ENCODE data around the gene ZNF500.
"Not testable (repeated sequence)": the region's sequence is repeated elsewhere in the genome, so short reads cannot be mapped to it uniquely, and the experiment has no call there.

Gene ZNF500

DNA sequence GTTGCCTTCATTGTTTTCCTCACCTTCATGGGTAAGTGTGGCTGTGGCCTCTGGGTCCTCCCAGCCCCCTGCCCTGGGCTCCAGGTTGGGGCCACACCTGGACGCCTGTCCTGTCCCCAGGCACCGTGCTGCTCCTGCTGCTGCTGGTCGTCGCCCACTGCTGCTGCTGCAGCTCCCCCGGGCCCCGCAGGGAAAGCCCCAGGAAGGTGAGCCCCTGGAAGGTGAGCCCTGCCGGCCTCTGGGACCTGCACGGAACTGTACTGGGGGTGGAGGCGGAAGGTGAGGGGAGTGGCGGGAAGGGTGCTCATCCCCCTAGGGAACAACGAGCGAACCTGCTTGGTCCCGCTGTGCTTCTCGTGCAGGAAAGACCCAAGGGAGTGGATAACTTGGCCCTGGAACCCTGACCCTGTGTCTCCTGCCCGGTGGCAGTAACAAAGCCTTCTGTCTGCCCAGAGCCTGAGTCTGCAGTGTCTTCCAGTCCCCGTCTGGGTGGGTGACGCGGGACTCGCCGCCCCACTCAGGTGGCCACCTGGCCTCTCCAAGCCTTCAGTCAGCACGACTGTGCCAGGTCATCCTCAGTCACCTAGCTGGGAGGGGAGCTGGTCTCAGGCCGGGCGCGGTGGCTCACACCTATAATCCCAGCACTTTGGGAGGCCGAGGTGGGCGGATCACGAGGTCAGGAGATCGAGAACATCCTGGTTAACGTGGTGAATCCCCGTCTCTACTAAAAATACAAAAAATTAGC is 29.0 kb upstream of the ZNF500 start:
- DNase-seq: no peak

DNA sequence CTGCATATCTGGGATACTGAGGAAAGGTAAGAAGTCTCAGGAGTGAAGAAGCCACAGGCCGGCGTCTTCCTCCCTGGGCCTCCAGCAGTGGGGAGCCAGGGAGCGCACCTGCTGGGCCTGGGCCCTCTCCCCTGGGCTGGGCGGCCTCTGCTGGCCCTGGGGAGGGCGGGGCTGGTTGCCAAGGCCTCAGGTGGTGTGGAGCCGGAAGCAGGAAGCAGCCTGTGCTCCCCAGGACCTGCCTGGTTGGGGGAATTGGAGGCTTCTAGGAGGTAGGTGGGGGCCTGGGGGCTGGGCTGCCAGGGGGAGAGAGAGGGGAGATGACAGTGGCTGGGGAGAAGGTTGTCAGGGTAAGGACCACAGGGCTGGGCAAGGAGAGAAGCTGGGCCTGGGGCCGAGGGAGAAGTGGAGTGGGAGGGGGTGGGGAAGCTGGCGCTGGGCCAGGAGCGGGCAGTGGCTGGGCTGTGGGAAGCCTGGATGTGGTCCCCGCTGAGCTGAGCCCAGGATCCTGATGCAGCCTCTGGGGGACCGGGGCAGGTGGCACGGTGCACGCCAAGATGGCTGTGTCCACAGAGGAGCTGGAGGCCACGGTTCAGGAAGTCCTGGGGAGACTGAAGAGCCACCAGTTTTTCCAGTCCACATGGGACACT is 28.3 kb upstream of the ZNF500 start, which contains the start of gene SMIM22:
Gene SMIM22, plus strand, starts transcription at position 189 of the 647 bp plus-strand sequence. Its CDS starts 366 bp downstream, at position 555.
- no peak for DNase-seq

DNA sequence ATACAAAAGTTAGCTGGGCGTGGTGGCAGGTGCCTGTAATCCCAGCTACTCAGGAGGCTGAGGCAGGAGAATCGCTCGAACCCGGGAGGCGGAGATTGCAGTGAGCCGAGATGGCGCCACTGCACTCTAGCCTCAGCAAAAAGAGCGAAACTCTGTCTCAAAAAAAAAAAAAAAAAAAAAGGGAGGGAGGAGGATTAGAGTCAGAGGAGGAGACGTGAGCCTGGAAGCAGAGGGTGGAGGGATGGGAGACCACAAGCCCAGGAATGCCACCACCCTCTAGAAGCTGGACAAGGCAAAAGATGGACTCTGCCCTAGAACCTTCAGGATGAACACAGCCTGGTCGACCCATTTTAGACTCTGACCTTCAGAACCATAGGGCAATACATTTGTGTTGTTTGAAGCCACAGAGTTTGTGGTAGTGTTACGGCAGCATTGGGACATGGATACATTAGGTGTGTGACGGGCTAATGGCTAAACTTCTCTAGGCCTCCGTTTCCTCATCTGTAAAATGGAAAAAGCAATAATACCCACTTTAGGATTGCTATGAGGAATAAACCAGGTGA is 26.1 kb upstream of the ZNF500 start:
- no peak for DNase-seq

DNA sequence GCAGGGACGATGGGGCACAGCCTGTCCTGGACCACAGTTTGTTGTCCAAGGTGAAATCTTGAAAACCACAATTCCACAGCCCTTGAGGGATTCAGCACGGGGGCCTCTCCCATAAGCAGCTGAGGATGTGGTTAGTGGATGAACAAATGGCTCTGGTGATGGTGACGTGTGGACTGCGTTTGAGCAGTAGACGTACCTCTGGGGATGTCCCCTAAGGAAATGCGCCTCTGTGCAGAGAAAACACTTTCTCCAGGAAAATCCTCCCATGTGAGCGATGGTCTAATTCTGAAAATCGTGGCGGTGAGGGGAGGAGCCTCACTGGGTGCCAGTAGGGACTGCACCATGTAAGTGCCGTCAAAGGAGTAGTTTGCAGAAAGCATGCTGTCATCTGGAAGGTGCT is 23.9 kb upstream of the ZNF500 start:
- no peak for DNase-seq

DNA sequence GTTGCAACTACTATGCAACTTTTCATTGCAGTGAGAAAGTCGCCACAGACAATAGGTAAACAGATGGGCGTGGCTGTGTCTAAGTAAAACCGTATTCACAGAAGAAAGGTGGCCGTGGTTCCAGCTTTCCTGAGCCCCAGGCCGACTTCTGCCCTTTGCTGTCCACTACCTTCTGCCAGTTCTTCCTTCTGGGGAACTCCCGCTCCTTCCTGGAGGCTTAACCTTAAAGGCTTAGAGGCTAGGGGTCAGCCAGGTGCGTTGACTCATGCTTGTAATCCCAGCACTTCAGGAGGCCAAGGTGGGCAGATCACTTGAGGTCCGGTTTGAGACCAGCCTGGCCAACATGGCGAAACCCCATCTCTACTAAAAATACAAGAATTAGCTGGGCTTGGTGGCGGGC is 23.3 kb upstream of the ZNF500 start:
- no peak for DNase-seq

DNA sequence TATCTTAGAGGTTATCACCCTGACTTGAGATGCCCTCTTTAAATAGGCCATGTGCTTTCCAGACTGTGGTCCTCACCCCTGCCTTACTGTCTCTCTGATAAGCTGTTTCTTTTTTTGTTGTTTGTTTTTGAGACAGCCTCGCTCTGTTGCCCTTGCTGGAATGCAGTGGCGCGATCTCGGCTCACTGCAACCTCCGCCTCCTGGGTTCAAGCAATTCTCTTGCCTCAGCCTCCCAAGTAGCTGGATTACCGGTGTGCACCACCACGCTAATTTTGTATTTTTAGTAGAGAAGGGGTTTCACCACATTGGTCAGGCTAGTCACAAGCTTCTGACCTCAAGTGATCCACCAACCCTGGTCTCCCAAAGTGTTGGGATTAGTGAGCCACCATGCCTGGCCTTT is 21.9 kb upstream of the ZNF500 start:
- no peak for DNase-seq

DNA sequence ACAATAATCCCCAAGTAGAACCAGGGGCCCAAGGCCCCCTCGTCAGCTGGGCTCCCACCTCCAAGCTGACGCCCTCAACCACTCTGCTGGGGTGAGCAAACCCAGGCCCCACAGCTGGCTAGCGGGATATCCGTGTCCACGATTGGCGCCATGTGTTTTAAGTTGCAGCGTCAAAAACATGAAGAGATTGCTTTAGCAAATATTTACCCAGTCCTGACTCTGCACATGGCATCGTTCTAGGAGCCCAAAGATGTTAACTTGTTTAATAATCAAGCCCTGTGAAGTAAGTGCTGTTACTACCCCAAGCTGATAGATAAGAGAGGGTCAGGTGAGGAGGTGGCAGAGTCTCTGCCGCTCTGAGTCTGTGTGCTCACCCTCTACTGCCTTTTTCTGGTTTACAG is 21.5 kb upstream of the ZNF500 start:
- DNase-seq: no peak

DNA sequence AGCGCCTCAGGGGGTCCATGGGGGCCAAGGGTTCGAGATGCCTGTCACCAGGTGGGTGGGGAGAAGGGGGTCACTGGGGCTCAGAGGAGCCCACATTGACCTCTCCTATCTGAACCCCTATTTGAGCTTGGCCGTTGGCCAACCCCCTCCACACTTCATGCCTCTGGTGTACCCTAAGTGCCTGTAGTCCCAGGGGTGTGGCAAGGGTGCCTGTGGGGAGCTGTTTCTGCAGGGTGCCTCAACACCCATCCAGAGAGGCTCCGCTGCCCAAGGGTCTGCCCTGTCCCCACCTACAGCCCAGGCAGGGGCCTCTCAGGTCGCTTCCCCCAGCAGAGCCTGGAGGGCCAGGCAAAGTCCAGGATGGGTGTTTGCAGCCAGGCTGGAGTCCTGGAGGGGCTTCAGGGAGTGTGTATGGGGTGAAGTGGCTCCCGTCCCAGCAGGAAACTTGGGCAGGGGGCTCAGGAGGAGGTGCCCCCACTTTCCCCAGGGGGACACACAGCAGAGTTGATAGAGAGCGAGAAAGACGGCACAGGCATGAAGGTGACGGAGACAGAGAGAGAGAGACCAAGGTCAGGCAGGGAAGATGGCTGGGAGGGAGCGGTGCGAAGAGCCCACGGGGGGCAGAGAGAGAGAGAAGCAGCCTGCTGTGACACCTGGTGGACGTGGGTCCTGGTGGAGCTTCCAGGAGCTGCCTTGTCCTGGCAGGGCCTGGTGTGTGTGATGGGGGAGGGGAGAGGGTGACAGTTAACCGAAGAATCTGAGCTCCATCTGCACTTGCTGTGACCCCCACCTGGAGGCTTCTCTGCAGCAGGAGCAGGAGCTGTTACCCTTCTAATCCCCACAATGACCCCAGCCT is 20.9 kb upstream of the ZNF500 start, which contains the start of gene SEPTIN12:
Gene SEPTIN12, minus strand, starts transcription at position 719 of the 856 bp plus-strand sequence. Its CDS starts 700 bp downstream, at position 19.
- DNase-seq: no peak

DNA sequence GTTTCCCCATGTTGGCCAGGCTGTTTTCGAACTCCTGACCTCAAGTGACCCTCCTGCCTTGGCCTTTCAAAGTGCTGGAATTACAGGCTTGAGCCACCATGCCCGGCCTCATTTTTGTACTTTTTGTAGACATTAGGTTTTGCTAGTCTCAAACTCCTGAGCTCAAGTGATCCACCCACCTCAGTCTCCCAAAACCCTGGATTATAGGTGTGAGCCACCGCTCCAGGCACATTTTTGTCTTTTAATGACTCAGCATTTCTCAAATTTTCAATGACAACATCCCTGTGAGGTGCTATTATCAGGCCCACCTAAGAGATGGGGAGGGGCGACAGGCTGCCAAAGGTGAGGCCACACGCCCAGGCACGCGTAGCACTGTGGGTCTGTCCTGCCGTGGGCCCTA is 20.1 kb upstream of the ZNF500 start:
- no peak for DNase-seq

DNA sequence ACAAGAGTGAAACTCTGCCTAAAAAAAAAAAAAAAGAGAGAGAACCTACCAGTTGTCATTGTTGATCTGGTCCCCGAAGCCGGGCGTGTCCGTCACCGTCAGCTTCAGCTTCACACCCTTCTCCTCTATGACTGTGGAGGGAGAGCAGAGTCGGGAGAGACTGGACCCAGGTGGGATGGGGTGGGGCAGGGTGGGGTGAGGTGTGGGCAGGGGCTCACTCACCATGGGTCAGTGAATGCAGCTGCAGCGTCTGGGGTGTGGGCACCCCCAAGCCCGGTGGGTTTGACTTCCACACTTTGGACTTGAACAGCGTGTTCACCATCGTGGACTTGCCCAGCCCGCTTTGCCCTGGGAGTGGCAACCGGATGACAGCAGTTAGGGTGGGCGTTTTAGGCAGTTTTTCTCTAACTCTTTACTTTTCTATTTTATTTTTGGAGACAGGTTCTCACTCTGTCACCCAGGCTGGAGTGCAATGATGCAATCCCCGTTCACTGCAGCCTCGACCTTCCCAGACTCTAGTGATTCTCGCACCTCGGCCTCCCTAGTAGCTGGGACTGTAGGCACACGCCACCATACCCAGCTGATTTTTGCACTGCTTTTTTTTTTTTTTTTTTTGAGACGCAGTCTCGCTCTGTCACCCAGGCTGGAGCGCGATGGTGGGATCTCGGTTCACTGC is 18.9 kb upstream of the ZNF500 start:
- no peak for DNase-seq

DNA sequence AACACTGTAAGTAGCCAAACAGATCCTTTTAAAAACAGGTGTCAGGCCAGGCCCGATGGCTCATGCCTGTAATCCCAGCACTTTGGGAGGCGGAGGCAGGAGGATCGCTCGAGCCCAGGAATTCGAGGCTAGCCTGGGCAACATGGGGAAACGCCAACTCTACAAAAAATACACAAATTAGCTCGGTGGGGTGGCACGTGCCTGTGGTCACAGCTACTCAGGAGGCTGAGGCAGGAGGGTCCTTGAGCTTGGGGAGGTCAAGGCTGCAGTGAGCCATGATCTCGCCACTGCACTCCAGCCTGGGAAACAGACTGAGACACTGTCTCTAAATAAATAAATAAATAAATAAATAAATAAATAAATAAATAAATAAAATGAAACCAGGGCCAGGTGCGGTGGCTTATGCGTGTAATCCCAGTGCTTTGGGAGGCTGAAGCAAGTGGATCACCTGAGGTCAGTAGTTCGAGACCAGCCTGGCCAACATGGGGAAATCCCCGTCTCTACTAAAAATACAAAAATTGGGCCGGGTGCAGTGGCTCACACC is 17.6 kb upstream of the ZNF500 start:
- DNase-seq: not testable (repeated sequence)

DNA sequence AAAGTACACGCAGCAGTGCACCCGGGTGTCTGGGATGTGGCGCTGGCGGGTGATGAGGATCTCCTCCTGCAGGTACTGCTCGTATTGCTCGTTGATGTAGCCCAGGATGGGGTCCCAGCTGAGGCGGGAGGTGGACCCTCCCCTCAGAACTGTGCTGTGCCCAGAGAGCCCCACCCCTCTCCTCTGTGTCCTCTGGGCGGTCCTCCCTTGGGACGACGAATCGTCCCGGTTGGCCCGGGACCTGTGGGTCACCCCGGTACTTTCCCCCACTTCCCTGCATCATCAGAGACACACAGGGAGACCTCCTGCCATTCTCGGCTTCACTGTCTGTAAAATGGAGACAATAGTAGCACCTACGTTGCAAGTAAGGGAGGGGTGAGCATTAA is 17.0 kb upstream of the ZNF500 start:
- DNase-seq: no peak

DNA sequence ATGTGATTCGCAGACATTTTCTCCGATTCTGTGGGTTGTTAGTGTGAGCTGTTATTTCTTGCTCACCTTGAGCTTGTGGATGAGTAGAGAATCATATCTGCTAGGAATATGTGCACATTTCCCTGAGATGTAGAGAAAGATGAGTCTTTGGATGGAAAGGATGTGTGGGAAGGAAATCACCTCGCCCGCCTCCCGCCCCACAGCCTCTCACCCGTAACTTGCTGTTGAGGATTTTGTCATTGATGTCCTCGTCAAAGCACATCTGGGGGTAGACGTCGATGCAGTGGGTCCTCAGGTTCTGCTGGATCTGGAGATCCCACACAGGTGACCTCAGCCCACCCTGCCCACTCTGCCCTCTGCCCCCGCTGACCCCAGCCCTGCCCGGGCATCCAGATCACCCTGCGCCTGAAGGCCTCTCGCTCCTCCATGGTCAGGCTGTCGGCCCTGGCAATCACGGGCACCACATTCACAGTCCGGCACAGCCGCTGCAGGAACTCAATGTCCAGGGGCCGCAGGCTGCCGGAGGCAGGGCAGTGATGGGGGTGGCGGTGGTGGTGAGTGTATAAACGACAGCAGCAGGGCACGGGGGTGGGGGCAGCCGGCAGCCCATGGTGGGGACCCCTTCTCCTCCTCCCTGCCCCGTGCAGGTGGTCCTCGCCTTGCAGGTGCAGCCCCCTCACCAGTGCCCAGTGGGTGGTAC is 16.4 kb upstream of the ZNF500 start:
- DNase-seq: no peak

DNA sequence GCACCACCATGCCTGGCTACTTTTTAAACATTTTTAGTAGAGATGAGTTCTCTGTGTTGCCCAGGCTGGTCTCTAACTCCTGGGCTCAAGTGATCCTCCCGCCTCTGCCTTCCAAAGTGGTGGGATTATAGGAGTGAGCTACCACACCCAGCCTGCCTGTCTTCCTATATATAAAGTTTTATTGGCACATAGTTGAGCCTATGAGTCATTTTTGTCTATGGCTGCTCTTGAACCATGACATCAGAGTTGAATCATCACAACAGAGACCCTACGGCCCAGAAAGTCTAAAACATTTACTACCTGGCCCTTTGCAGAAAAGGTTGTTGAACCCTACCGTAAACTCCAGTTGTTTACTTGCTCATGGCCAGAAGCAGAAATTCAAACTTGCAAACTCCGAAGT is 13.3 kb upstream of the ZNF500 start:
- DNase-seq: no peak

DNA sequence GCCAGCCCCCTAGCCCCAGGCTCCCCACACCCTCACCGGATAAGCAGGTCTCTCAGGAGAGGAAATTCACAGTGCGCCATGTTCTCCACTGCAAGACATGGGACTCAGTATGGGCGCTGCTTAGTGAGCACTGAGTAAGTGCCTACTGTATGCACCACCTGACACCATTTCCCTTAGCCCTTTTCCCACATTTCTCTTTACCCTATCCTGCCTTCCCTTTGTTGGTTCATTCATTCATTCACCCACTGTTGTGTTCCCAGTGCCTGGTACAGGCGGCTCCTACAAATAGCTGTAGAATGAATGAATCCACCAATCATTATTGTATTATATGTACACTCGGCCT is 11.1 kb upstream of the ZNF500 start:
- no peak for DNase-seq

DNA sequence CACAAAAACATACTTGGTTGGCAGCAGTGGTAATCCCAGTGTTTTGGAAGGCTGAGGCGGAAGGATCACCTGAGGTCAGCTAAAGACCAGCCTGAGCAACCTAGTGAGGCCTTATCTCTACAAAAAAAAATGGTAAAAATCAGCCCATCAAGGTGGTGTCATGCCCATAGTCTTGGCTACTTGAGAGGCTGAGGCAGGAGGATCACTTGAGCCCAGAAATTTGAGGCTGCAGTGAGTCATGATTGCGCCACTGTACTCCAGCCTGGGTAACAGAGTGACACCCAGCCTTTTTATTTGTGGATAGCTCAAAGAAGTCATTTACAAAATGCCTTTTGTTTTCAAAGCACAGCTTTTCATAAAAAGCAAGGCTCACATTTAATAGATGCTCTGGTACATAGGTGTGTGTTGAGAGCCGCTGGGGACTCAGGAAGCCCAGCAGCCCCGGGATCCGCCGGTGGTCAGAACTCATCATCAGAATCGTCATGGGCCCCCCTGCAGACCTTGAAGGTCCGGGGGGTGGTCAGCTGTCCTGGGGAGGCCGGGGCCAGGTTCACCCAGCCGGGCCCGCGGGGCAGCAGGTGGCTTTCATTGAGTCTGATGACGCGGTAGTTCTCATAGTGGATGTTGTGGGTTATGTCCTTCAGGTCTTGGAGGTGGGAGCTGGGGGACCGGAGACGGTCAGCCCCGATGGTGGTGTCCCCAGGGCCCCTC is 10.5 kb upstream of the ZNF500 start:
- DNase-seq: no peak

DNA sequence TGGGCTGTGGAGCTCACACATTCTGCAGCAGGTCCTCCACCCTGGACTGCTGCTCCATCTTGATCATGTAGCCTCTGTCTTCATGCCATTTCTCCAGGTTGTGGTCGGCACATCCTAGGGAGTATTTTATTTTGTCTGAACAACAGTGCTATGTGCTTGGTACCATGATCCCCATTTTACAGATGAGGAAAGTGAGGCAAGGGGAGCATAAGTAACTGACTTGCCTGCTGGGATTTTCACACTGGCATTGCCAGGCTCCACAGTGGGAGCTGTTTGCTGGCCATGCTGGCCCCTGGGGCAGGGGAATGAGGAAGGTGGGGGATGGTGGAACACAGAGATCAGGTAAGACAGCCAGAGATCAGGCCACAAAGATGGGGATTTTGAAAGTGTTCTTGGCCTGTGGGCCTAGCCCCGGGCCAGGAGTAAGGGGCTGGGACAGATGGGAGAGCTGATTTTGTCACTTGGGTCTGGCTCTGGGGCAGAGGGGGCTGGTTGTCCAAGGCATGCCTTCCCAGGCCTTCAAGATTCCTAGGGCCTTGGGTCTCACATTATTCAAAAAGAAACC is 9.3 kb upstream of the ZNF500 start:
- DNase-seq: no peak

DNA sequence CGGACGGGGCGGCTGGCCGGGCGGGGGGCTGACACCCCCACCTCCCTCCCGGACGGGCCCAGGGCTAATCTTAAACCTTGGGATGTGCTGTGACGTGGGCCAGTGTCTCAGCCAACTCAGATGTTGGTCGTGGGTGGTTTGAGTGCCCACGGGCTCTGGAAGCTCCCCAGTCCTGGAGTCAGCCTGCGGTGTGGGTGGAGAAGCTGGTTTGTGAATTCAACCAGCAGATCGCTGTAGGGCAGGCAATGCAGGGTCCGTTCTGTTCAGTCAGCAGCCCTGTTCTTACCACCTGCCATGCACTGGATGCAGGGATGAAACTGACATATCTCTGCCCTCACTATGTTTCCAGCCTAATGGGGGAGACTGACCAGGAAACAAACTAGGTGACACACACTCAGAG is 8.0 kb upstream of the ZNF500 start:
- no peak for DNase-seq

DNA sequence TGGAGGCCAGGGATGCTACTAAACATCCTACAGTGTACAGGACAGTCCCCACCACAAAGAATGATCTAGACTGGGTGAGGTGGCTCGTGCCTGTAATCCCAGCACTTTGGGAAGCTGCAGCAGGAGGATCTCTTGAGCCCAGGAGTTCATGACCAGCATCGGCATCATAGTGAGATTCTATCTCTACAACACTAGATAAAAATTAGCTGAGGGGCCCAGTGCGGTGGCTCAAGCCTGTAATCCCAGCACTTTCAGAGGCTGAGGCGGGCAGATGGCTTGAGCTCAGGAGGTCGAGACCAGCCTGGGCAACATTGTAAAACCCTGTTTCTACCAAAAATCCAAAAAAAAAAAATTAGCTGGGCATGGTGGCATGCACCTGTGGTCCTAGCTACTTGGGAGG is 5.4 kb upstream of the ZNF500 start:
- DNase-seq: no peak

DNA sequence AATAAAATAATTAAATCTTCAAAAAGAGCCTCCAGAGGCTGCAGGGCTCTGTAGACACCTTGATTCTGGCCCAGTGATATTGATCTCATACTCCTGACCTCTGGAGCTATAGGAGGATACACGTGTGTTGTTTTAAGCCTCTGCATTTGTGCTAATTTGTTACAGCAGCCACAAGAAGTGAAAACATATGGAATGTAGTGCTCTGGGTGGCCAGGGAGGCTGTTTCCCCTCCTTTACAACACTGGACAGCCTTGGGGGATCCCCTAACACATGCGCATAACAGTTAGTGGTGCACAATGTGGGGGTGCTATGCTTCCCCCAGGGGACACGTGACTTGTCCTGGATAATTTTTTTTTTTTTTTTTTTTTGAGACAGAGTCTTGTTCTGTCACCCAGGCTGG is 4.7 kb upstream of the ZNF500 start:
- DNase-seq: no peak

DNA sequence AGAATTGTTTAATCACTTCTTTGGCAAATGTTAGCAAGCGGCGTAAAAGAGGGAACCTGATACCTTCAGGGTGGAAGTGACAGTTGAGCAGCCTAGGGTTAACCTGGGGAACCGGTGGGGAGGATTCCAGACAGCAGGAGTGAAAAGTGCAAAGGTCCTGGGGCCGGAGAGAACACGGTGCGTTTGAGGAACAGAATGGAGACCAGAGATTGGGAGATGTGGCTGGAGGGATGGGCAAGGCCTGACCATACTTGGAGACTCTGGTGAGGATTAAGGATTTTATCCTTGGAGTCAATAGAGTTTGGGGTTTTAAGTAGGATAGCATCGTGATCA is 2.3 kb upstream of the ZNF500 start:
- no peak for DNase-seq
